Activated naive CD4-positive, alpha-beta T cell treated with Interleukin-2 at 50 U/mL for 16 hours (primary cell): ENCODE data around the gene BIRC7.

Source experiments
- DNase-seq: peaks from one replicate; pipeline ENCODE4 v3.0.0-alpha.2; 2020

Gene BIRC7

DNA sequence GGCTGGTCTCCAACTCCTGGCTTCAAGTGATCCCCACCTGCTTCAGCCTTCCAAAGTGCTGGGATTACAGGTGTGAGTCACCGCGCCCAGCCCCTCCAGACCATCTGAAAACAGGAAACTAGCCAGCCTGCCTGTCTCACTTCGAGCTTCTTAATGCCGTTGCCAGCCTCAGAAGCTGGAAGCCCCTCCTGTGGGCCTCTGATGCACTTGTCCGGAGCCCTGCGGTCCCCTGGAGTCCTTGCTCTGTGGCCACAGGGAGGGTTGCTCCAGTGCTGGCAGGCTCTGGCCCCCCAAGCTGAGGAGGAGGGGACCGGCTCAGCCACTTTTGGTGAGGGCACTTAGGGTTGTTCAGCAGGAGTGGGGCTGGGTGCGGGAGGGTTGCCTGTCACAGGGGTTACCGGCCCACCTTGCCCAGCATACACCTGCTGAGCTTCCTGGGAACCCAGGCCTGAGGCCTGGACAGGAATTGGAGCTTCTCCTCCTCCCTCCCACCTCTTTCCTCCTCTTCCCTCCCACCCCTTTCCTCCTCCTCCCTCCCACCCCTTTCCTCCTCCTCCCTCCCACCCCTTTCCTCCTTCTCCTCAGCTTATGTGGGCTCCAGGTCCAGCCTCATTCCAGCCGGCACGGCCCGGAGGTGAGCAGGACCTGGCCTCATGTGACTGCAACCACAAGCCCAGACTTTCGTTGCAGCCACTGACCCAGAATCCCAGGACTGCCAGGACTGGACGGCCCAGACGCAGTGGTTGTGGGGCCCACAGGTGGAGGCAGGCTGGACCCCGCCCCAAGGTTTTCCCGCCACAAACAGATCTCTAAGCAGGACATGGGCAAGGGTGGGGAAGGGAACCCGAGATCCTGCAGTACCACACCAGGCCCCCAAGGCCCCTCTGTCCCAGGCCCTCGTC, 9.4 kb upstream of the BIRC7 start:
- DNase-seq, result no peak

GRCh38 chr20:63227260-63227659, 8.4 kb upstream of the BIRC7 start:
- no peak for DNase-seq

DNA sequence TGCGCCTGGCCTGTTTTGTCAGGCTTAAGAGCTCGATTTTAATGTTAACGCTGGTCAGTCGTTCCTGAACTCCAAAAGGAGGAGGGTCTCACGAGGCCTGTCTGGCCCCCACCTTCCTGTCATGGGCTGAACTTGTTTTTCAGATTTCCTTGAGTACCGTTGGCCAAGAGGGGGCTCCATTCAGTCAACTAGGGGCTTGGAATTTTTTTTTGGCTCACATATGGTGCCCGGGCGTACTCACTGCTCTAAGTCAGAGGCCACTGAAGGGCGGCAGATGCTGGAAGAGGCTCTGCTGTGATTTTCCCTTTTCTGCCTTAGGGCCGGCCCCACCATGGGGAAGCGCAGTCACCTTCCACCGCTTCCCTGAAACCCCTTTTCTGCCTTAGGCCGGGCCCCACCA, 6.9 kb upstream of the BIRC7 start:
- no peak for DNase-seq

- no peak for DNase-seq
Observed at GRCh38 chr20:63230800-63231268, 4.9 kb upstream of the BIRC7 start.

GRCh38 chr20:63232235-63233060, 3.3 kb upstream of the BIRC7 start:
- DNase-seq, result no peak

DNA sequence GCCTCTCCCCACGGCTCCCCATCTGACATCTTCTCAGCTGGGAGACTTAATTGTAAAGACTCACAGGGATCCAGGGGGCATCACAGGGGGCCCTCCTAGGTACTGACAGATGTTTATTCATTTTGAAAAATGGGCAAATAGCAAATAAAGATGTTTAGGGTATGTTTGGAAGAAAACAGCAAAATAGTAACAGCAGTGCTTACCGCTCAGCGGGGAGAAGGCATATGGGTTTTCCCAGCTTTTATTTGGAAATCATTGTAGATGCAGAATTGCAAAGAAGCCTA, 2.7 kb upstream of the BIRC7 start:
- DNase-seq, result no peak

DNA sequence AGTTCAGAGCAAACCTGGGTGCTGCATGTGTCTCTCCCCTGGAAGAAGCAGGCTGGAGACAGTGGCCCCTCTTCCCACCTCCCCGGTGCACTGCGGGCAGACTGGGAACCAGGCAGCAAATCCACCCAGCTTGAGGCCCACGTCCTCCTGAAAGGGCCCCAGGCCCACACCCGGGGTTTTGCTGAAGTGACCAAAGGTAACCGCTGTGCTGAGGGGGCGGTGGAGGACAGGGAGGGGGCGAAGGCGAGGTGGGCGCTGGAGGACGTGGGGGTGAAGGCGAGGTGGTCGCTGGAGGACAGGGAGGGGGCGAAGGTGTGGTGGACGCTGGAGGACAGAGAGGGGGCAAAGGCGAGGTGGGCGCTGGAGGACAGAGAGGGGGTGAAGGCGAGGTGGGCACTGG, 1.8 kb upstream of the BIRC7 start:
- DNase-seq, result no peak

DNA sequence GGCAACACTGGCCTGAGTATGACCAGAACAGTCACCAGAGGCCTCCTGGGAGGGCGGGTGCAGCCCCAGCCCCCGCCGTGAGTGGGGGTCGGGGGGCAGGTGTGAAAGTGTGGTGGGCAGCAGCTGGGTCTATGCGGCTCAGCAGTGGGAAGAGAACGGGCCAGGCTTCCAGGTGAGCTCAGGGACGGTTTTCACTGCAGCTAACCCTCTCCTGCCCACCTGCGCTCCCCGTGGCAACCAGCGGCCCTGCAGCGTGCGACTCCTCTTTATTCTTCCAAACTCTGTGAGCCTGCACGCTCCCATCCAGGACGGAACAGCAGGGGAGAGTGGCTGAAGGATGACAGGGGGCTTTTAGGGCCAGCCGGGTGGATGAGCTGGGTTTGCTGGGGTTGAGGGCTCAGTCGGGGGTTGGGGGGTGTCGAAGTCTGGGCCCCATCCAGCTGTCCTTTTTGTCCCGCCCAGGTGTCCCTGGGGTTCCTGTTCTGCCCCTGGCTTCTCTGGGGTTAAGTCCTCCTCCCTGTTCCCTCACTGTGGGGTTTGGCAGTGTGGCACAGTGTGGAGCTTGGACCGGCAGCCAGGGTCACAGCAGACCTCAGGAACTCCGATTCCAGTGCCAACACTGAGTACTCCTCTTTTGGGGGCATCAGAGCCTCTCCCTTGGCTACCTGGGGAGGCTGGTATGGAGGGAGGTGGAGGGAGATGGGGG, 859 bp upstream of the BIRC7 start:
- peak; percentile 18 for DNase-seq

GRCh38 chr20:63236116-63236837, 572 bp downstream of the BIRC7 start:
- DNase-seq, result no peak

- DNase-seq, result no peak
Observed at GRCh38 chr20:63238031-63238430, 2.3 kb downstream of the BIRC7 start.

DNA sequence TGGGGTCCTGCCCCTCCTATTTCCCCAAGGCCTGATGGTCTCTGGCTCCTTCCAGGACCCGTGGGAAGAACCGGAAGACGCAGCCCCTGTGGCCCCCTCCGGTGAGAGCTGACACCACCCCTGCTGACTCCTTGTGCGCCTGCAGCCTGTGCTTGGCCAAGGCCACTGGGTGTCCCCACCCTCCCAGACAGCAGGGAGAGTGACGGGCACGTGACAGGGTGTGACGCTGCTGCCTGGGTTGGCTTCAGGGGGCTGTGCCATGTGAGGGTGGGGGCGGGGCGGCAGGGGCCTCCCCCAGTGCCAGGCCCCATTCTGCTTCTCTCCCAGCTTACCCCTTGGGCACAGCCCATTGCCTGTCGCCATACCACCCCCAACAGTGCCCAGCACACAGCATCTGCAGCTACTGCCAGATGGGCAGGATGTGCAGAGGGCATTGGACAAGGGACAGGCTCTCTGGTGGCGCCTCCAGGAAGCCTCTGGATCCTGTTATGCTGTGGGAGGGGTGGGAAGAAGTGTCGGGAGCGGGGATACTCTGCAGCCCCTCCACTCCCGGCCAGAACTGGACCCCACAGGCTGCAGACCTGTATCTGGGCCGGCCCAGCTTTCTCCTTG, 2.9 kb downstream of the BIRC7 start:
- DNase-seq, result no peak

DNA sequence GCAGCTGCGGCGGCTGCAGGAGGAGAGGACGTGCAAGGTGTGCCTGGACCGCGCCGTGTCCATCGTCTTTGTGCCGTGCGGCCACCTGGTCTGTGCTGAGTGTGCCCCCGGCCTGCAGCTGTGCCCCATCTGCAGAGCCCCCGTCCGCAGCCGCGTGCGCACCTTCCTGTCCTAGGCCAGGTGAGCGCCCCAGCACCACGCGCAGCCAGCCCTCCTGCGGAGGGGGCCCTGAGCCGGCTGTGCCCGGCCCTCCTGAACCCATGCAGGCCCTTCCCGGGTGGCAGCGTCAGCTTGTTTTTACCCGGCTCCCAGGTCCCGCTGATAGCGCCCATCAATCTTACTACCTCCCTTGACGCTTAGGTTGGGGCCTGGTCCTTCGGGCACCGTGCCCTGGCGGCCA, 3.7 kb downstream of the BIRC7 start:
- no peak for DNase-seq

GRCh38 chr20:63240004-63240403, 4.3 kb downstream of the BIRC7 start:
- DNase-seq, result no peak

- no peak for DNase-seq
Observed at GRCh38 chr20:63241272-63241671, 5.6 kb downstream of the BIRC7 start.

DNA sequence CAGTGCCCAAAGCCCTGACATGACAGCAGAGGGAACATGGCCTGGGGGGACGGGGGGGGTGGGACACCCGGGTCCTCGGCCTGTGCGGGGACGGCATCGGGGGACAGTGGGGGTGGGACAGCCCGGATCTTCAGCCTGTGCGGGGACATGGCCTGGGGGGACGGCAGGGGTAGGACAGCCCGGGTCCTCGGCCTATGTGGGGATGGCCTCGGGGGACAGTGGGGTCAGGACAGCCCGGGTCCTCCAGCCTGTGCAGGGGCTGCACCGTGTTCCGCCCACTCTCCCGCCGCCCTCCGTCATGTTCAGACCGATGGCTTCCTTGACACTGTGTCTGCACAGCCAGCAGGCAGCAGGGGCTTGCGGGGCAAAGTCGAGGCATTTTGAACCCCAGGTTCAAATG, 7.0 kb downstream of the BIRC7 start:
- no peak for DNase-seq

DNA sequence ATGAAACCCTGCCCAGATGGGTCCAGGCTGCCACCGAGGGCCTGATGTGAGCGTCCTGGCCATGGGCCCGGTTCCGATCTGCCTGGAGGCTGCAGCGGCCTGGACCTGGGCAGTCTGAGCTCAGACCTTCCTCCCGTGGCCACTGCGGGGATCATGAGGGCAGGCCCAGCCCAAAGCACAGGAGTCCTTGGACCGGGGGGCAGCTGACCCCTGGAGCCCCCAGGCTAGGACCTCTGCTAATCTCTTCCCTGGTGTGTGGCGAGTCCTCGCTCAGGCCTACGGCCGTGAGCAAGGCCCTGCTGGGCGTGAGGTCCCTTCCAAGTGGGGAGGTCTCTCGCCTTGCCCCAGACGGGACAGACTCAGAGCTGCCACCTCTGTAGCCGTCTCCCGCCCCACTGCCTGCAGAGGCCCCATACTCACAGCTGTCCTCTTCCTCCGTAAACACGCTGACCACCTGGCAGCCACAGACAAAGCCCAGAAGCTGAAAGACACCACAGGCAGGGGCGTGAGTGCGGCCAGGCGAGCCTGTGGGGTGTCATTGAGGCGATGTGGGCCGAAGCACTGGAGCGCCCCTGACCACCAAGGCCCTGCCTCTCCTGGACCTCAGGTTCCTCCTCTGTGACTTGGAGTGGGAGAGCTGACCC, 8.0 kb downstream of the BIRC7 start:
- DNase-seq, result no peak

- no peak for DNase-seq
Observed at GRCh38 chr20:63244468-63244867, 8.8 kb downstream of the BIRC7 start.

DNA sequence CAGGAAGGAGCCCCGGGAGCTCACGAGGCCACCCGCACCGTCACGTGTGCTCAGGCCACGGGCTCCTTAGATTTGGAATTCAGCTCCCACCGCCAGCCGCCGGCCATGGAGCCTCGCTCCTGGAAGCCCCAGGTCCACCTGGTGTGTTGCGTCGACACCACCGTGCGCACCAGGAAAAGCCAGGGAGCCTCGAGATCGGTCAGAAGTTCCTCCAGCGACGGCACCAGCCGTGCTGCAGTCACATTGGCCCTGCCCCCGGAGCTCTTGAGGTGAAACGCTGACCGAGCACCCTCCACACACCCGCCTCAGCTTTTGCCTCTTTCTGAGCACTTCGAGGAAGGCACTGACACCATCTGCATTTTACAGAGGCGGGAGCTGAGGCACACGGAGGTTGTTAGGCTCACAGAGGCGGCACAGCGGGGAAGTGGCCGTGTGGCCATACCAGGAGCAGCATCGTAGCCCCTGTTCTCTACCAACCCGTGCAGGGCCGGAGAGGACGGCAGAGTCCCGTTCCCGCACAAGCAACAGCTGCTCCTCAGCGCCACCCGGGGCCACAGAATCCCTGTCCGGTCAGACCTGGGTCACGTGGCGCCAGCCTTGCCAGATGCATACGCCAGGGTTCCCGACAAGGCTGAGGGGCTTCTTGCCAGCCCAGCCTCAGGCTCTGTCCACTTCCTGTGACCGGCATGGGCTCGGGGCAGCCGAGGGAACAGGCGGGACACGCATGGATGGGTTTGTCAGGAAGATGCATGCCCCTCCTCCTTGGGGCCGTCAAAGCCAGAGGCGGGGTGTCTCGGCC, 11.0 kb downstream of the BIRC7 start:
- no peak for DNase-seq

- DNase-seq, result no peak
Observed at GRCh38 chr20:63247671-63248228, 12.0 kb downstream of the BIRC7 start.

DNA sequence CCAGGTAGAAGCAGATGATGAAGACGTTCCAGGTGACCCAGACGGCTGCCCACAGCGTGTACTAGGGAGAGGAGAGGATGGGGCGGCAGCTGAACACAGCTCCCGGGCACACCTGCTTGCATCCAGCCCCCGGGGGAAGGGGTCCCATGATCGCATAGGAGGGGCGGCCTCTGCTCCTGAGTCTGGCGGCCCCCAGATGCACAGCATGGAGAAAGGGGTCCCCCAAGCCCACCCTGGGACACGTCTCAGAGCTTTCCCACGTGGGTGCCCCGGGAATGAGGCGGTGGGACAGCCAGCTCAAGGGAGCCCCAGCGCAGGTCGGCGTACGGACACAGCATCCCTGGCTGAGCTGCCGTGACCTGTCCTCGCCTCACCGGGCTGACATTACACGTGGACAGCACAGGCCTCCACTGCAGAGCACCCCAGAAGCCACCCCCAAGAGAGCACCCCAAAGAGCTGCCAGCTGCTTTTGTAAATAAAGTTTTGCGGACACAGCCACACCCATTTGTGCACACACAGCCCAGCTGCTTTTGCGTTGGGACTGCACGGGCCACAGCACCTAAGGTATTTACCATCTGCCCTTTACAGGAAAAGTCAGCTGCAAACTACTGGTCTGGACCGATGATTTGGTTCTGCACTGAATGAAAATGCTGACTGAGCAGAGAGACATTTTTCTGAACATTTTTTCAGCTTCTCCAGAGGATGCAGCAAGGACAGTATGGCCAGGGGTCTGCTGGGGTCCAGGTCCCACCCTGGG, 13.3 kb downstream of the BIRC7 start:
- DNase-seq, result no peak
